A549 (cell line): ENCODE results near the gene MAPK12. TPM values are rescaled to one million over a fixed set of nuclear protein-coding genes. Genes with fewer than 3 reads are reported as not detected.

Experiments
- ATAC-seq, 2 experiments: fragments of 200-7000 bp in 1 of 2; fragments of >200 bp in 1 of 2; cut with Nextera tagmentation in 1 of 2; cut with Tn5 transposase in 1 of 2; 3 replicates each; pipeline versions ENCODE4 v1.8.0 to v1.9.1; 2018 to 2020; ENCODE audit warnings: mild to moderate bottlenecking in 1 of 2, moderate library complexity in 1 of 2
- CTCF ChIA-PET: fragments of 300-600 bp; sonication (Branson Sonifier 250); formaldehyde crosslinking; extraction: SDS; loops from one replicate; lab custom pipeline; 2021; ENCODE audit warnings: antibody characterized with exemption, inconsistent platforms; lab: Yijun Ruan, JAX
- POLR2A ChIA-PET: fragments of 350-600 bp; formaldehyde crosslinking; extraction: SDS; loops from one replicate; lab custom pipeline; 2021; ENCODE audit warnings: antibody characterized with exemption, inconsistent platforms; lab: Yijun Ruan, JAX
- DNase-seq, 2 experiments: peaks; one replicate each; pipeline versions ENCODE4 v3.0.0 to v3.0.0-alpha.2; 2011 to 2016; ENCODE audit warnings: low read depth in 1 of 2, low spot score in 1 of 2
- FAIRE-seq: peaks from 2 replicates; lab custom pipeline; 2011; peaks lifted over from hg19 to GRCh38; lab: Jason Lieb, UNC
- H3K27ac ChIP-seq, 2 experiments: fragments of >200 bp; sonication (Bioruptor Twin); formaldehyde crosslinking; 3 replicates each; pipeline ENCODE4 v1.5.1; 2016 to 2017
- H3K4me1 ChIP-seq: fragments of >200 bp; sonication (Bioruptor Twin); formaldehyde crosslinking; 3 replicates; pipeline ENCODE4 v1.6.1; 2016
- H3K4me2 ChIP-seq: fragments of >200 bp; sonication (Bioruptor Twin); formaldehyde crosslinking; 3 replicates; pipeline ENCODE4 v1.6.1; 2016
- H3K4me3 ChIP-seq: fragments of >200 bp; sonication (Bioruptor Twin); formaldehyde crosslinking; 3 replicates; pipeline ENCODE4 v1.5.1; 2016
- H3K9me3 ChIP-seq: fragments of >200 bp; sonication (Bioruptor Twin); formaldehyde crosslinking; 3 replicates; pipeline ENCODE4 v1.6.1; 2016
- ATOH8 ChIP-seq: fragments of 250-450 bp; sonication (Bioruptor Pico); IDR thresholded peaks from 2 replicates; pipeline ENCODE4 v1.5.0; 2020; ENCODE audit warnings: low read depth, mild to moderate bottlenecking, moderate library complexity
- BHLHE40 ChIP-seq: IDR thresholded peaks from 2 replicates; pipeline ENCODE4 v1.6.1; 2012; ENCODE audit warnings: low read depth, low read length, inconsistent platforms
- ELK1 ChIP-seq: fragments of 150-350 bp; IDR thresholded peaks from 2 replicates; pipeline ENCODE4 v1.6.1; 2014; ENCODE audit warnings: low read depth, mild to moderate bottlenecking, low read length
- FOSB ChIP-seq: fragments of 250-450 bp; sonication (Bioruptor Pico); IDR thresholded peaks from 2 replicates; pipeline ENCODE4 v1.5.0; 2020; ENCODE audit warnings: mild to moderate bottlenecking, moderate library complexity
- FOSL2 ChIP-seq, 2 experiments: fragments of 450-650 bp in 1 of 2; fragments of >200 bp in 1 of 2; sonication (Bioruptor Twin) in 1 of 2; formaldehyde crosslinking; IDR thresholded peaks; 2 replicates each; pipeline versions ENCODE4 v1.5.0 to v1.6.1; 2016 to 2020; ENCODE audit warnings: mild to moderate bottlenecking in 1 of 2, moderate library complexity in 1 of 2
- FOXS1 ChIP-seq: fragments of 250-450 bp; sonication (Bioruptor Pico); IDR thresholded peaks from 2 replicates; pipeline ENCODE4 v1.5.0; 2020; ENCODE audit warnings: mild to moderate bottlenecking, moderate library complexity
- HDAC2 ChIP-seq: fragments of 200-600 bp; sonication (generic); IDR thresholded peaks from 2 replicates; pipeline ENCODE4 v1.6.1; 2016
- HES2 ChIP-seq: fragments of >200 bp; sonication (Bioruptor Twin); formaldehyde crosslinking; IDR thresholded peaks from 2 replicates; pipeline ENCODE4 v1.6.1; 2016
- HMGXB4 ChIP-seq: fragments of 250-450 bp; sonication (Bioruptor Pico); IDR thresholded peaks from 2 replicates; pipeline ENCODE4 v1.5.0; 2021; ENCODE audit warnings: mild to moderate bottlenecking, moderate library complexity, borderline replicate concordance
- HOXA7 ChIP-seq: fragments of 250-450 bp; sonication (Bioruptor Pico); IDR thresholded peaks from 2 replicates; pipeline ENCODE4 v1.5.0; 2020; ENCODE audit warnings: mild to moderate bottlenecking, moderate library complexity
- JUN ChIP-seq, 2 experiments: fragments of >200 bp; sonication (Bioruptor Twin); formaldehyde crosslinking; IDR thresholded peaks; 2 replicates in 1 of 2; 3 replicates in 1 of 2; pipeline ENCODE4 v1.6.1; 2016 to 2017
- MAFK ChIP-seq: fragments of 450-650 bp; IDR thresholded peaks from 2 replicates; pipeline ENCODE4 v1.6.1; 2014; ENCODE audit not compliant: partially characterized antibody
- MAX ChIP-seq: IDR thresholded peaks from 2 replicates; pipeline ENCODE4 v1.6.1; 2012
- MAZ ChIP-seq: fragments of 150-350 bp; IDR thresholded peaks from 2 replicates; pipeline ENCODE4 v1.6.1; 2014; ENCODE audit warnings: antibody characterized with exemption, low read depth, low read length, borderline replicate concordance
- MYC ChIP-seq: IDR thresholded peaks from 2 replicates; pipeline ENCODE4 v1.6.1; 2012; ENCODE audit warnings: mild to moderate bottlenecking, inconsistent platforms, low read length, improper control_type of control experiment, borderline replicate concordance
- NFE2L2 ChIP-seq: fragments of 150-350 bp; conservative IDR thresholded peaks from 2 replicates; pipeline ENCODE4 v1.6.1; 2014; ENCODE audit warnings: low read length
- NPAS2 ChIP-seq: fragments of 250-450 bp; sonication (Bioruptor Pico); IDR thresholded peaks from 2 replicates; pipeline ENCODE4 v1.8.0; 2022; ENCODE audit warnings: mild to moderate bottlenecking, moderate library complexity, borderline replicate concordance
- NR3C1 ChIP-seq: fragments of >200 bp; sonication (Bioruptor Twin); formaldehyde crosslinking; IDR thresholded peaks from 3 replicates; pipeline ENCODE4 v1.6.1; 2017
- RAD21 ChIP-seq, 2 experiments: fragments of >200 bp in 1 of 2; sonication (Bioruptor Twin) in 1 of 2; formaldehyde crosslinking in 1 of 2; IDR thresholded peaks in 1 of 2; conservative IDR thresholded peaks in 1 of 2; 2 replicates in 1 of 2; 3 replicates in 1 of 2; pipeline ENCODE4 v1.6.1; 2012 to 2018; ENCODE audit warnings: inconsistent platforms in 1 of 2
- RCOR1 ChIP-seq: fragments of 150-350 bp; IDR thresholded peaks from 2 replicates; pipeline ENCODE4 v1.6.1; 2014; ENCODE audit warnings: antibody characterized with exemption, low read length, low read depth
- REST ChIP-seq: fragments of 200-600 bp; sonication (generic); IDR thresholded peaks from 2 replicates; pipeline ENCODE4 v1.6.1; 2016; ENCODE audit warnings: antibody characterized with exemption, mild to moderate bottlenecking, moderate library complexity
- RNF2 ChIP-seq: fragments of 200-600 bp; sonication (generic); IDR thresholded peaks from 2 replicates; pipeline ENCODE4 v1.6.1; 2016; ENCODE audit warnings: low read depth, mild to moderate bottlenecking, antibody characterized with exemption, moderate library complexity, borderline replicate concordance
- SMC3 ChIP-seq: fragments of >200 bp; sonication (Bioruptor Twin); formaldehyde crosslinking; IDR thresholded peaks from 3 replicates; pipeline ENCODE4 v1.6.1; 2018; ENCODE audit warnings: inconsistent platforms
- SREBF2 ChIP-seq: fragments of 450-650 bp; IDR thresholded peaks from 2 replicates; pipeline ENCODE4 v1.6.1; 2014; ENCODE audit warnings: mild to moderate bottlenecking, moderate library complexity
- TFCP2L1 ChIP-seq: fragments of 250-450 bp; sonication (Bioruptor Pico); IDR thresholded peaks from 2 replicates; pipeline ENCODE4 v1.5.0; 2021; ENCODE audit warnings: mild to moderate bottlenecking
- ZC3H11A ChIP-seq: fragments of 450-650 bp; IDR thresholded peaks from 2 replicates; pipeline ENCODE4 v1.6.1; 2014; ENCODE audit warnings: antibody characterized with exemption, mild to moderate bottlenecking
- ZSCAN20 ChIP-seq: fragments of 250-450 bp; sonication (Bioruptor Pico); IDR thresholded peaks from 2 replicates; pipeline ENCODE4 v1.8.0; 2022; ENCODE audit warnings: mild to moderate bottlenecking, moderate library complexity
- WGBS: methylation state at CpG from one replicate; pipeline ENCODE4 v1.1.6; 2017; ENCODE audit errors: missing lambda C conversion rate; 5-methylcytosine and 5-hydroxymethylcytosine counted together
- polyA plus RNA-seq, 4 experiments: library from polyadenylated mRNA; depleted of rRNA in 3 of 4; stranded (reverse); fragments of >200 nt; fragmentation: RNase III in 1 of 4; extraction: RNeasy Plus Mini Kit Qiagen cat#74134 plus additional on column Dnase treatment in 1 of 4; gene quantifications; 2 replicates in 3 of 4; 3 replicates in 1 of 4; pipeline ENCODE4 v1.2.3, GENCODE V29; 2011 to 2017

Gene MAPK12
- polyA plus RNA-seq, 2 of the 4 experiments (the other 2 are of a cell fraction) = 12.5 to 25.8 TPM

- POLR2A ChIA-PET = no interaction called here
- no peak overlapping the region for H3K4me2 ChIP-seq
- no peaks in the 10 kb centered on the region for H3K4me1 ChIP-seq
- CTCF ChIA-PET = interaction anchor here (0.9 to 1.1 kb wide), 4 partner anchors 69 to 288 kb away, joined by 3 to 4 read pairs (median 3); no protein-coding TSS in a partner anchor
- FAIRE-seq = no peak
- ATAC-seq = no peak
- no peaks in the 10 kb centered on the region for H3K9me3 ChIP-seq
- no peak overlapping the region for H3K4me3 ChIP-seq
- WGBS = 95% methylated on average over 15 of the region's 43 CpGs
- DNase-seq = no peak
- TF ChIP-seq HDAC2 = no peak
- no peak for TF ChIP-seq ZSCAN20 (CRISPR knock-in tag)
- no peak for TF ChIP-seq ATOH8 (CRISPR knock-in tag)
- no peak for TF ChIP-seq TFCP2L1 (CRISPR knock-in tag)
- TF ChIP-seq HMGXB4 (CRISPR knock-in tag) = no peak
- no peak for TF ChIP-seq SMC3
- no peak for TF ChIP-seq SREBF2
- no peak for TF ChIP-seq RAD21 (conservative IDR thresholded peaks at IDR 0.05 in 1 of 2, IDR thresholded peaks at IDR 0.05 in 1 of 2)
- no peak for TF ChIP-seq FOSL2 (IDR thresholded peaks at IDR 0.05)
- TF ChIP-seq FOSL2 (CRISPR knock-in tag; IDR thresholded peaks at IDR 0.05) = no peak
- TF ChIP-seq MYC = no peak
- no peak for TF ChIP-seq RNF2
- TF ChIP-seq ZC3H11A = no peak
- no peak for TF ChIP-seq MAX
- TF ChIP-seq BHLHE40 = no peak
- TF ChIP-seq NR3C1 = no peak
- H3K27ac ChIP-seq = no peak overlapping the region
Observed at GRCh38 chr22:50218153-50218995, 43.1 kb downstream of the MAPK12 start.

GRCh38 chr22:50217543-50218152, 43.8 kb downstream of the MAPK12 start:
- Histone ChIP-seq H3K4me3 (no peak overlapping the region), H3K4me1 (no peaks in the 10 kb centered on the region), H3K4me2 (no peak overlapping the region), H3K9me3 (no peaks in the 10 kb centered on the region), H3K27ac (no peak overlapping the region)
- ATAC-seq (no peak), DNase-seq (no peak), FAIRE-seq (no peak)
- CTCF ChIA-PET = interaction anchor here (0.9 kb wide), 1 partner anchor 70 kb away, joined by 3 read pairs; no protein-coding TSS in a partner anchor
- POLR2A ChIA-PET = no interaction called here
- WGBS = 60% methylated on average over 1 of the region's 21 CpGs
- TF ChIP-seq HOXA7 (CRISPR knock-in tag) (no peak), NFE2L2 (no peak), MAZ (no peak), FOSB (CRISPR knock-in tag) (no peak), RCOR1 (no peak), ELK1 (no peak), REST (no peak), MAFK (no peak), FOXS1 (CRISPR knock-in tag) (no peak), ATOH8 (CRISPR knock-in tag) (no peak), SMC3 (no peak), JUN (IDR thresholded peaks at IDR 0.05) (no peak), NPAS2 (CRISPR knock-in tag) (no peak), HES2 (no peak)
